ENCODE measurements around the gene ADCY9.

The ADCY9 gene

DNA sequence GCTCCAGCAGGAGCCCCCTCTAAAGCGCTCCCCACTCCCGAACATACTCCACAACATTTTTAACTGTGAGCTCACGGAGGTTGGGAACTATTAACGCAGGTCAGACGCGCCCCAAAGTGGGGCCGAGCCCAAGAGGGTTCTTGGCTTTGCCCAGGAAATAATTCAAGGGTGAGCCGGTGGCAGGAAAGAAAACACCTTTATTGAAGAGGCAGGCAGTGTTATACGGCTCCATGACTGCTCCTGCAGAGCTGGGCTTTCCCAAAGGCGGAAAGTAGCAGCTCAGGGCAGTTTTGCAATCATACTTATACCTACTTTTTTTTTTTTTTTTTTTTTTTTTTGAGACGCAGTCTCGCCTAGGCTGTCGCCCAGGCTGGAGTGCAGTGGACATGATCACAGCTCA lies 6.2 kb downstream of the ADCY9 start:
- H3K36me3 ChIP-seq (ENCODE audit: low read depth), result peaks cover 5% of the 10 kb centered on the region; the same call in 1 of the 2 replicates
- DNase-seq (ENCODE audit: low spot score), result no peak
- H3K27ac ChIP-seq (ENCODE audit: poor library complexity, severe bottlenecking), result no peak overlapping the region
- ATAC-seq (ENCODE audit: low read depth), result no peak
- no peaks in the 10 kb centered on the region for H3K27me3 ChIP-seq (ENCODE audit: insufficient read depth, poor library complexity, severe bottlenecking)
- H3K4me1 ChIP-seq (ENCODE audit: insufficient read depth, poor library complexity, severe bottlenecking), result peaks cover 7% of the 10 kb centered on the region
- H3K4me3 ChIP-seq (ENCODE audit: severe bottlenecking), result no peak overlapping the region
- TF ChIP-seq, protein P1, sequence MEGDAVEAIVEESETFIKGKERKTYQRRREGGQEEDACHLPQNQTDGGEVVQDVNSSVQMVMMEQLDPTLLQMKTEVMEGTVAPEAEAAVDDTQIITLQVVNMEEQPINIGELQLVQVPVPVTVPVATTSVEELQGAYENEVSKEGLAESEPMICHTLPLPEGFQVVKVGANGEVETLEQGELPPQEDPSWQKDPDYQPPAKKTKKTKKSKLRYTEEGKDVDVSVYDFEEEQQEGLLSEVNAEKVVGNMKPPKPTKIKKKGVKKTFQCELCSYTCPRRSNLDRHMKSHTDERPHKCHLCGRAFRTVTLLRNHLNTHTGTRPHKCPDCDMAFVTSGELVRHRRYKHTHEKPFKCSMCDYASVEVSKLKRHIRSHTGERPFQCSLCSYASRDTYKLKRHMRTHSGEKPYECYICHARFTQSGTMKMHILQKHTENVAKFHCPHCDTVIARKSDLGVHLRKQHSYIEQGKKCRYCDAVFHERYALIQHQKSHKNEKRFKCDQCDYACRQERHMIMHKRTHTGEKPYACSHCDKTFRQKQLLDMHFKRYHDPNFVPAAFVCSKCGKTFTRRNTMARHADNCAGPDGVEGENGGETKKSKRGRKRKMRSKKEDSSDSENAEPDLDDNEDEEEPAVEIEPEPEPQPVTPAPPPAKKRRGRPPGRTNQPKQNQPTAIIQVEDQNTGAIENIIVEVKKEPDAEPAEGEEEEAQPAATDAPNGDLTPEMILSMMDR (IDR thresholded peaks at IDR 0.05; ENCODE audit: poor library complexity, severe bottlenecking), result no peak
- H3K9me3 ChIP-seq (ENCODE audit: severe bottlenecking), result no peaks in the 10 kb centered on the region

DNA sequence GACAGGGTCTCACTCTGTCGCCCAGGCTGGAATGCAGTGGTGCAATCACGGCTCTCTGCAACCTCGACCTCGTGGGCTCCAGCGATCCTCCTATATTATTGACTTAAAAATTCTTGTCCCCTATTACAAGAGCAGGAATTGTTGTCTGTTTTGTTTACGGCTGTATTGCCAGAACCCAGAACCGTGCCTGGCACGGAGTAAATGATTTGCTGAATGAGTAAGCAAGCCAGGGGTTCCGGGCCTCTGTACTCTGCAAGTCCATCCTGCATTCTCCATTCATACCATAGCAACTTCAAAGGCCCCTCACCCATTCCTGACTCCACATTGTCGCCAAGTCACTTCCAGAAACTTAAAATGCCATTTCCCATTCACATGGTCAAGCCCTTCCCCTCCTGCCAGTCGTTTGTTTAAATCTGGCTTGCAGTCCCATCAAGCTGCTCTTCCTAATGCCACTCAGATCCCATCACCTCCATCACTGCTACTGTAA lies 6.9 kb downstream of the ADCY9 start:
- H3K27me3 ChIP-seq (ENCODE audit: insufficient read depth, poor library complexity, severe bottlenecking), result no peaks in the 10 kb centered on the region
- ATAC-seq (ENCODE audit: low read depth) (no peak), DNase-seq (ENCODE audit: low spot score) (no peak)
- H3K4me1 ChIP-seq (ENCODE audit: insufficient read depth, poor library complexity, severe bottlenecking), result peaks cover 7% of the 10 kb centered on the region
- peaks cover 1% of the 10 kb centered on the region; the same call in 1 of the 2 replicates for H3K36me3 ChIP-seq (ENCODE audit: low read depth)
- no peak overlapping the region for H3K27ac ChIP-seq (ENCODE audit: poor library complexity, severe bottlenecking)
- TF ChIP-seq, protein P1 (IDR thresholded peaks at IDR 0.05; ENCODE audit: poor library complexity, severe bottlenecking), result no peak
- no peak overlapping the region for H3K4me3 ChIP-seq (ENCODE audit: severe bottlenecking)
- H3K9me3 ChIP-seq (ENCODE audit: severe bottlenecking), result no peaks in the 10 kb centered on the region

DNA sequence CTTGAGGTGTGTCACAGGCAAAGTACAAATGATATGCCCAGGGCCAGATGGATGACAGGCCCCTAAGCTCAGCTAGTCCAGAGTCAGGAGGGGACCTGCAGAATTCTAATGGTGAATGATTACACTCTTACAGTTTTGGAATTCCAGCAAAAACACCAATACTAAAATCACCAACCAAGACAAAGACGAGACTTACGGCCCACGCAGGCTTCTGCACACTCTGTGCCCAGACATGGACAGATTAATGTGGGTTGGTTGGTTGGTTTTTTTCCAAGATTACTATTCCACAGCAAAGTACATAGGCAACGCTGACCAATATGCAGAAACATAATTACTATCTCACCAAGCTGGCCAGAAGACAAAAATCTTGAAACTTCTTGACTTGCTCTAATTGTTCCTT lies 9.7 kb downstream of the ADCY9 start:
- no peaks in the 10 kb centered on the region for H3K4me1 ChIP-seq (ENCODE audit: insufficient read depth, poor library complexity, severe bottlenecking)
- no peak for ATAC-seq (ENCODE audit: low read depth)

DNA sequence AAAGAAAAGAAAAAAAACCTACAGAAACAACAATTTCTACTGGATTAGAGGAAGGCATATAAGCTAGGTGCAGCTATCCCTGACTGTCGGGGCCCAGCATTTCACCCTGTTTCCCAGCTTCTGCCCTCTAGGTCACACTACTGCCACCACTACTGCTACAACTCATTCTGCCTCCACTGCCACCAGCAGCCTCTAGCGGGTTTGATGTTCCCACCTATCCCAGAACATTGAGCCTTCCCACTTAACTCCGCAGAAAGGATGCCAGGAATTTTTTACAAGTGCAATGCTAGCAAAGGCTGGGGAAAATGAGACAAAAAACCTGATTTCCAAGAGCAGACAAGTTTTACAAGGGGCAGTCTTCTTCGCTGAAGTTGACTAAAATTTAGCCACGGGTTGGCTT lies 10.4 kb downstream of the ADCY9 start:
- H3K4me1 ChIP-seq (ENCODE audit: insufficient read depth, poor library complexity, severe bottlenecking), result no peaks in the 10 kb centered on the region
- H3K27me3 ChIP-seq (ENCODE audit: insufficient read depth, poor library complexity, severe bottlenecking), result no peaks in the 10 kb centered on the region
- no peak for ATAC-seq (ENCODE audit: low read depth)

More for the DNA sequence above, 9.7 kb downstream of the ADCY9 start:
- TF ChIP-seq, protein P1 (IDR thresholded peaks at IDR 0.05; ENCODE audit: poor library complexity, severe bottlenecking), result no peak
- DNase-seq (ENCODE audit: low spot score), result no peak
- Histone ChIP-seq H3K4me3 (ENCODE audit: severe bottlenecking) (no peak overlapping the region), H3K27ac (ENCODE audit: poor library complexity, severe bottlenecking) (no peak overlapping the region), H3K9me3 (ENCODE audit: severe bottlenecking) (no peaks in the 10 kb centered on the region), H3K27me3 (ENCODE audit: insufficient read depth, poor library complexity, severe bottlenecking) (no peaks in the 10 kb centered on the region), H3K36me3 (ENCODE audit: low read depth) (no peaks in the 10 kb centered on the region; the same call in 1 of the 2 replicates)

DNA sequence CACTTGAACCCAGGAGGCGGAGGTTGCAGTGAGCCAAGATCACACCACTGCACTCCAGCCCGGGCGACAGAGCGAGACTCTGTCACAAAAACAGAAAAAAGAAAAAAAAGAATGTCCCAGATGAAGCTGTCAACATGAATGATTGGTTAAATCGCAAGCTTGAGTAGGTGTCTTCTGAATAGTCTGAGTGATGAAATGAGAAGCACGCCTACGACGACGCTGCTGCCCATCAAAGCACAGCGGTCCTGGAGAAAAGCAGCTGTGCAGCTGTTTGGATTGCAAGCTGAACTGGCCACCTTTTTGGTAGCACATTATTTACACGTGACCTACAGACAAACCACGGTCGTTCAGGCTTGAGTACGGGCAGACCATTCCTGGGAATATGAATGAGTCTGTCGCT lies 12.5 kb downstream of the ADCY9 start:
- Histone ChIP-seq H3K27me3 (ENCODE audit: insufficient read depth, poor library complexity, severe bottlenecking) (no peaks in the 10 kb centered on the region), H3K36me3 (ENCODE audit: low read depth) (no peaks in the 10 kb centered on the region; the same call in 1 of the 2 replicates), H3K27ac (ENCODE audit: poor library complexity, severe bottlenecking) (no peak overlapping the region), H3K4me1 (ENCODE audit: insufficient read depth, poor library complexity, severe bottlenecking) (no peaks in the 10 kb centered on the region), H3K9me3 (ENCODE audit: severe bottlenecking) (no peaks in the 10 kb centered on the region), H3K4me3 (ENCODE audit: severe bottlenecking) (no peak overlapping the region)
- DNase-seq (ENCODE audit: low spot score), result no peak
- TF ChIP-seq, protein P1 (IDR thresholded peaks at IDR 0.05; ENCODE audit: poor library complexity, severe bottlenecking), result no peak
- ATAC-seq (ENCODE audit: low read depth), result no peak

More for the DNA sequence above, 10.4 kb downstream of the ADCY9 start:
- Histone ChIP-seq H3K27ac (ENCODE audit: poor library complexity, severe bottlenecking) (no peak overlapping the region), H3K9me3 (ENCODE audit: severe bottlenecking) (no peaks in the 10 kb centered on the region), H3K36me3 (ENCODE audit: low read depth) (no peaks in the 10 kb centered on the region; the same call in 1 of the 2 replicates), H3K4me3 (ENCODE audit: severe bottlenecking) (no peak overlapping the region)
- TF ChIP-seq, protein P1 (IDR thresholded peaks at IDR 0.05; ENCODE audit: poor library complexity, severe bottlenecking), result no peak
- DNase-seq (ENCODE audit: low spot score), result no peak
